GM15510 (cell line): ENCODE data around the gene MEG3.

ENCODE experiments used
- POLR2A ChIP-seq: IDR thresholded peaks from 3 replicates; pipeline ENCODE4 v1.6.1; 2011; ENCODE audit warnings: borderline replicate concordance; ENCODE audit not compliant: insufficient read length; ENCODE audit errors: extremely low read depth

Gene MEG3

GRCh38 chr14:100841066-100841760, 15.3 kb downstream of the MEG3 start:
- TF ChIP-seq POLR2A: no peak

- TF ChIP-seq POLR2A: no peak
Measured at GRCh38 chr14:100841761-100842403, 16.0 kb downstream of the MEG3 start.

- TF ChIP-seq POLR2A: no peak
Measured at GRCh38 chr14:100842799-100843198, 16.9 kb downstream of the MEG3 start.

- TF ChIP-seq POLR2A: no peak
Measured at GRCh38 chr14:100844082-100844408, 18.1 kb downstream of the MEG3 start.

- no peak for TF ChIP-seq POLR2A
Measured at GRCh38 chr14:100844421-100844820, 18.5 kb downstream of the MEG3 start.

- no peak for TF ChIP-seq POLR2A
Measured at GRCh38 chr14:100844846-100845245, 18.9 kb downstream of the MEG3 start.

- TF ChIP-seq POLR2A: no peak
Measured at GRCh38 chr14:100845341-100845740, 19.4 kb downstream of the MEG3 start.

- TF ChIP-seq POLR2A: no peak
Measured at GRCh38 chr14:100846309-100846859, 20.5 kb downstream of the MEG3 start.

GRCh38 chr14:100849115-100849781, 23.3 kb downstream of the MEG3 start:
- TF ChIP-seq POLR2A: no peak

- no peak for TF ChIP-seq POLR2A
Measured at GRCh38 chr14:100850841-100851585, 25.1 kb downstream of the MEG3 start.

- TF ChIP-seq POLR2A: no peak
Measured at GRCh38 chr14:100851586-100851916, 25.6 kb downstream of the MEG3 start.

GRCh38 chr14:100851946-100852620, 26.2 kb downstream of the MEG3 start:
- no peak for TF ChIP-seq POLR2A

- TF ChIP-seq POLR2A: no peak
Measured at GRCh38 chr14:100854435-100854834, 28.5 kb downstream of the MEG3 start.

- TF ChIP-seq POLR2A: no peak
Measured at GRCh38 chr14:100855256-100855930, 29.5 kb downstream of the MEG3 start.

- no peak for TF ChIP-seq POLR2A
Measured at GRCh38 chr14:100856056-100856950, 30.4 kb downstream of the MEG3 start.
